CD14-positive monocyte (primary cell): ENCODE measurements around the gene FGGY. TPM values are rescaled to one million over a fixed set of nuclear protein-coding genes. Genes with fewer than 3 reads are reported as not detected.

Experiments
- DNase-seq, 3 donors: peaks; one replicate each; pipeline ENCODE4 v3.0.0-alpha.2; 2011 to 2022
- H2AFZ ChIP-seq: 2 replicates; pipeline ENCODE4 v1.6.0; 2012; ENCODE audit warnings: mild to moderate bottlenecking, low read depth, low read length, inconsistent platforms; ENCODE audit not compliant: insufficient read depth, poor library complexity, severe bottlenecking
- H3K27ac ChIP-seq, 2 donors: 1 replicate in 1 of 2; 2 replicates in 1 of 2; pipeline ENCODE4 v1.5.1; 2012 to 2013; ENCODE audit warnings: low read length in 2 of 2, control low read depth in 1 of 2, inconsistent platforms in 1 of 2, low read depth in 1 of 2, mild to moderate bottlenecking in 1 of 2
- H3K27me3 ChIP-seq, 2 donors: one replicate each; pipeline versions ENCODE4 v1.6.0 to v1.6.1; 2011 to 2013; ENCODE audit warnings: low read length in 2 of 2; ENCODE audit not compliant: control insufficient read depth in 2 of 2, insufficient read depth in 2 of 2
- H3K36me3 ChIP-seq, 2 donors: replicated peaks in 1 of 2; 1 replicate in 1 of 2; 2 replicates in 1 of 2; pipeline versions ENCODE4 v1.5.1 to v1.6.1; 2012 to 2013; ENCODE audit warnings: low read length in 2 of 2, control low read depth in 1 of 2, inconsistent platforms in 1 of 2, mild to moderate bottlenecking in 1 of 2; ENCODE audit not compliant: insufficient read depth in 2 of 2, control insufficient read depth in 1 of 2
- H3K4me1 ChIP-seq, 2 donors: 1 replicate in 1 of 2; 2 replicates in 1 of 2; pipeline versions ENCODE4 v1.5.1 to v1.6.1; 2012 to 2013; ENCODE audit warnings: low read length in 2 of 2, control low read depth in 1 of 2, inconsistent platforms in 1 of 2, mild to moderate bottlenecking in 1 of 2, moderate library complexity in 1 of 2; ENCODE audit not compliant: insufficient read depth in 2 of 2, control insufficient read depth in 1 of 2
- H3K4me2 ChIP-seq: replicated peaks from 2 replicates; pipeline ENCODE3; 2012; ENCODE audit warnings: low read length, moderate library complexity, mild to moderate bottlenecking; ENCODE audit not compliant: poor library complexity, severe bottlenecking; ENCODE audit errors: extremely low read depth
- H3K4me3 ChIP-seq, 3 experiments: fragments of 200-600 bp in 1 of 3; sonication (generic) in 1 of 3; replicated peaks in 1 of 3; 1 replicate in 2 of 3; 2 replicates in 1 of 3; pipeline ENCODE4 v1.5.1; 2011 to 2013; ENCODE audit warnings: low read length in 3 of 3, mild to moderate bottlenecking in 3 of 3, control low read depth in 2 of 3, low read depth in 2 of 3, inconsistent platforms in 1 of 3, moderate library complexity in 1 of 3
- H3K79me2 ChIP-seq: 2 replicates; pipeline ENCODE4 v1.6.0; 2012; ENCODE audit warnings: mild to moderate bottlenecking, control low read depth, inconsistent platforms, low read length, moderate library complexity; ENCODE audit not compliant: insufficient read depth
- H3K9ac ChIP-seq: 2 replicates; pipeline ENCODE4 v1.6.0; 2017; ENCODE audit warnings: low read length, mild to moderate bottlenecking; ENCODE audit not compliant: insufficient read depth, poor library complexity, severe bottlenecking
- H3K9me3 ChIP-seq, 2 donors: replicated peaks in 1 of 2; 1 replicate in 1 of 2; 2 replicates in 1 of 2; pipeline versions ENCODE4 v1.5.1 to v1.6.1; 2012 to 2013; ENCODE audit warnings: low read length in 2 of 2, control low read depth in 1 of 2; ENCODE audit not compliant: control insufficient read depth in 1 of 2, insufficient read depth in 1 of 2
- H4K20me1 ChIP-seq: 2 replicates; pipeline ENCODE4 v1.6.0; 2012; ENCODE audit warnings: mild to moderate bottlenecking, low read length, control low read depth, moderate library complexity; ENCODE audit not compliant: insufficient read depth
- H3K27ac Mint-ChIP-seq, 7 donors: one replicate each; pipeline ENCODE4 v1.8.0; 2020; ENCODE audit warnings: mild to moderate bottlenecking in 7 of 7, mixed read lengths in 7 of 7, moderate library complexity in 6 of 7, inconsistent platforms in 2 of 7
- H3K27me3 Mint-ChIP-seq, 3 donors: one replicate each; pipeline ENCODE4 v1.8.0; 2021 to 2022; ENCODE audit warnings: low read depth in 3 of 3, mild to moderate bottlenecking in 3 of 3, mixed read lengths in 3 of 3, moderate library complexity in 3 of 3, inconsistent platforms in 1 of 3
- H3K36me3 Mint-ChIP-seq, 2 donors: one replicate each; pipeline ENCODE4 v1.8.0; 2020; ENCODE audit warnings: mixed read lengths in 2 of 2, inconsistent platforms in 1 of 2, mild to moderate bottlenecking in 1 of 2
- H3K4me1 Mint-ChIP-seq: one replicate; pipeline ENCODE4 v1.8.0; 2020; ENCODE audit warnings: mild to moderate bottlenecking, mixed read lengths
- H3K4me3 Mint-ChIP-seq, 2 donors: one replicate each; pipeline ENCODE4 v1.8.0; 2020; ENCODE audit warnings: mild to moderate bottlenecking in 2 of 2, mixed read lengths in 2 of 2, moderate library complexity in 1 of 2
- H3K9me3 Mint-ChIP-seq, 7 donors: one replicate each; pipeline ENCODE4 v1.8.0; 2020 to 2022; ENCODE audit warnings: mixed read lengths in 7 of 7, mild to moderate bottlenecking in 6 of 7, moderate library complexity in 6 of 7, inconsistent platforms in 2 of 7
- WGBS: methylation state at CpG from one replicate; pipeline ENCODE4 v1.1.5; 2013; ENCODE audit warnings: missing lambda C conversion rate; ENCODE audit not compliant: insufficient coverage; 5-methylcytosine and 5-hydroxymethylcytosine counted together
- intact Hi-C, 2 donors: fragments of 100-400 bp; cut with micrococcal nuclease; formaldehyde crosslinking; loops; one replicate each; pipeline versions ENCODE4 v1.15.0 to v1.15.1; 2023
- polyA plus RNA-seq, 3 donors: library from polyadenylated mRNA; depleted of rRNA in 1 of 3; unstranded in 2 of 3; stranded (reverse) in 1 of 3; fragments of 300-500 nt in 2 of 3; fragments of >200 nt in 1 of 3; fragmentation: Illumina TruSeq in 2 of 3; gene quantifications; 1 replicate in 2 of 3; 2 replicates in 1 of 3; pipeline ENCODE4 v1.2.3, GENCODE V29; 2012 to 2021
- TF ChIP-seq, protein P1 (sequence below): fragments of 200-600 bp; IDR thresholded peaks from one replicate; pipeline ENCODE4 v1.8.0; 2022; ENCODE audit warnings: antibody characterized with exemption, mild to moderate bottlenecking

FGGY gene
- polyA plus RNA-seq, 3 donors, result 2.3 to 4.3 (median 2.9) TPM

DNA sequence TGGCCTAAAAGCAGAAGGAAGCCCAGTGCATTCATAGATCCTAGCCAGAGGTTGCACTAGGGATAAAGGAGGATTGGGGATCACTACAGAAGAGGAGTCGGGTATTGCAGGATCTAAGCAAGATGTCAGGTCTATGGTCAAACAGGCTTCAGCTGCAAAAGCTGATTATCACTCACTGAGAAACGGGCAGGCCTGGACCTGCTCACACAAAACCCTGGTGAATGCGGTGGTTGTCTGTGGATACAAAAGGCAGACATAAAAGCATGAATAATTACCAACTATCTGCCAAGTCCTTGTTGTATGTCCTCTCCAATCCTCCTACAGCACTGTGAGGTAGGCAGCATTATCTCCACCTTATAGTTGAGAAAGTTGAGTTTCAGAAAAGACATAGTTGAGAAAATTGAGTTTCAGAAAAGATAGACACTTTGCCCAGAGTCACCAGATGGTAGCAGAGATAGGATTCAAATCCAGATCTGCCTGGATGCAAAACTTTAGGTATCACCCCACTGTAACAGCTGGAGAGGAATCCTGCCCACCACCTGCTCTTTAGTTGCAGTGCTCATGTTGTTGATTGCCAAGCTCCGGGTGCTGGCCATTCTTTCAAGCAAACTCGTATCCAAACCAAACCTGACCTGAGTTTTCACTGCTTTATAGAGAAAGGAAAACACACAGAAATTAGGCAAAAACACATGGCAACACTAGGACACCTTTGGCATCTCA is 468.3 kb downstream of the FGGY start:
- H3K4me1 Mint-ChIP-seq, result peaks cover 2% of the 10 kb centered on the region
- no peaks in the 10 kb centered on the region for H3K4me1 ChIP-seq
- H3K9ac ChIP-seq, result no peak overlapping the region
- H3K9me3 ChIP-seq, result no peaks in the 10 kb centered on the region
- H3K27ac Mint-ChIP-seq, result no peak overlapping the region
- peaks cover 0 to 1% (median 0%) of the 10 kb centered on the region in 3 donors for H3K27me3 Mint-ChIP-seq
- no peaks in the 10 kb centered on the region for H3K36me3 ChIP-seq
- no peaks in the 10 kb centered on the region for H3K9me3 Mint-ChIP-seq
- H3K27me3 ChIP-seq, result no peaks in the 10 kb centered on the region
- WGBS, result 100% methylated on average over 1 of the region's 5 CpGs
- H3K27ac ChIP-seq, result no peak overlapping the region
- H3K4me3 ChIP-seq, result no peak overlapping the region
- intact Hi-C loops, result no loop called here
- no peak overlapping the region for H2AFZ ChIP-seq
- no peak overlapping the region for H3K4me3 Mint-ChIP-seq
- no peaks in the 10 kb centered on the region for H3K36me3 Mint-ChIP-seq
- TF ChIP-seq, protein P1, sequence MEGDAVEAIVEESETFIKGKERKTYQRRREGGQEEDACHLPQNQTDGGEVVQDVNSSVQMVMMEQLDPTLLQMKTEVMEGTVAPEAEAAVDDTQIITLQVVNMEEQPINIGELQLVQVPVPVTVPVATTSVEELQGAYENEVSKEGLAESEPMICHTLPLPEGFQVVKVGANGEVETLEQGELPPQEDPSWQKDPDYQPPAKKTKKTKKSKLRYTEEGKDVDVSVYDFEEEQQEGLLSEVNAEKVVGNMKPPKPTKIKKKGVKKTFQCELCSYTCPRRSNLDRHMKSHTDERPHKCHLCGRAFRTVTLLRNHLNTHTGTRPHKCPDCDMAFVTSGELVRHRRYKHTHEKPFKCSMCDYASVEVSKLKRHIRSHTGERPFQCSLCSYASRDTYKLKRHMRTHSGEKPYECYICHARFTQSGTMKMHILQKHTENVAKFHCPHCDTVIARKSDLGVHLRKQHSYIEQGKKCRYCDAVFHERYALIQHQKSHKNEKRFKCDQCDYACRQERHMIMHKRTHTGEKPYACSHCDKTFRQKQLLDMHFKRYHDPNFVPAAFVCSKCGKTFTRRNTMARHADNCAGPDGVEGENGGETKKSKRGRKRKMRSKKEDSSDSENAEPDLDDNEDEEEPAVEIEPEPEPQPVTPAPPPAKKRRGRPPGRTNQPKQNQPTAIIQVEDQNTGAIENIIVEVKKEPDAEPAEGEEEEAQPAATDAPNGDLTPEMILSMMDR, result no peak
- no peak for DNase-seq
- H3K4me2 ChIP-seq, result no peak overlapping the region
- no peaks in the 10 kb centered on the region for H4K20me1 ChIP-seq
- no peaks in the 10 kb centered on the region for H3K79me2 ChIP-seq

DNA sequence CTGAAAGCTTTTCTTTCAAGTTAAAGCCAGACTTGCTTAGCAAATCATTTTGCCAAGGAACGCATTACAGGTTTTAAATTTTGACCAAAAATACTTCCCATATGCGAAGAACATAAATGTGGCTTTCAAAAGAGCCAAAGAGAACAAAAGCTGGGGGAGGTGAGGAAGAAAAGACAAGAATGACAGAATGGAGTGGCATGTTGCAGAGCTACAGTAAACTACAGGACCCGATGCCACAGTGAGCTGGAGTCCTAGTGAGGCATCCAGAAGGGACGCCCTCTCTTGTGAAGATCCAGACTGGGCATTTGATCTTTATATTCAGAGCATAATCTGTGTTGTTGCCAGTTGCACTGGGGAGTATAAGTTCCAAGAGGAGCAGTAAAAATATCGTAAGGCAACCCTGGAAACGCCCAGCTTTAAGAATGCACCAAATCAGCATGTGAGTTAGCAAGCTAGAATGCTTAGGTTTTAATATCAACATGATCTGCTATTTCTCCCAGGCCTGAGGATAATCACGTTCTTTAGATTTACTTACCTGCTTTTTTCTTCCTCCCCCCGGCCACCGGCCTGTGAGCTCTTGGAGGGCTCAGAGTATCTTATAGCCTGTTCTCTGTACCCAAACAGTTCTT is 469.4 kb downstream of the FGGY start:
- no peak overlapping the region for H3K27ac ChIP-seq
- H3K9me3 ChIP-seq, result no peaks in the 10 kb centered on the region
- H3K27me3 ChIP-seq, result no peaks in the 10 kb centered on the region
- Mint-ChIP-seq H3K9me3 (no peaks in the 10 kb centered on the region), H3K27ac (no peak overlapping the region), H3K4me1 (peaks cover 2% of the 10 kb centered on the region), H3K27me3 (peaks cover 0 to 1% (median 0%) of the 10 kb centered on the region in 3 donors), H3K4me3 (no peak overlapping the region), H3K36me3 (no peaks in the 10 kb centered on the region)
- 100% methylated on average over 2 of the region's 9 CpGs for WGBS
- H3K4me3 ChIP-seq, result no peak overlapping the region
- DNase-seq, result no peak
- no peak overlapping the region for H3K4me2 ChIP-seq
- H3K9ac ChIP-seq, result no peak overlapping the region
- TF ChIP-seq, protein P1, result no peak
- H2AFZ ChIP-seq, result no peak overlapping the region
- H4K20me1 ChIP-seq, result no peaks in the 10 kb centered on the region
- H3K79me2 ChIP-seq, result no peaks in the 10 kb centered on the region
- intact Hi-C loops, result no loop called here
- H3K36me3 ChIP-seq, result no peaks in the 10 kb centered on the region
- no peaks in the 10 kb centered on the region for H3K4me1 ChIP-seq
